Skeletal muscle tissue (tissue), 4 donors: ENCODE data around the gene GAS6. TPM values are rescaled to one million over a fixed set of nuclear protein-coding genes. Genes with fewer than 3 reads are reported as not detected.

ENCODE experiments used
- H3K27ac ChIP-seq: one replicate; pipeline ENCODE4 v1.7.0; 2013; ENCODE audit warnings: mild to moderate bottlenecking, low read depth, low read length, inconsistent platforms
- H3K27me3 ChIP-seq, 3 donors: one replicate each; pipeline ENCODE4 v1.7.0; 2013; ENCODE audit warnings: low read length in 3 of 3; ENCODE audit not compliant: control insufficient read depth in 3 of 3, insufficient read depth in 3 of 3
- H3K36me3 ChIP-seq, 3 donors: one replicate each; pipeline ENCODE4 v1.7.0; 2013; ENCODE audit warnings: low read length in 3 of 3; ENCODE audit not compliant: control insufficient read depth in 3 of 3, insufficient read depth in 3 of 3
- H3K4me1 ChIP-seq, 3 donors: one replicate each; pipeline ENCODE4 v1.7.0; 2013; ENCODE audit warnings: low read length in 3 of 3, mild to moderate bottlenecking in 3 of 3; ENCODE audit not compliant: control insufficient read depth in 3 of 3, insufficient read depth in 3 of 3
- H3K4me3 ChIP-seq, 3 donors: one replicate each; pipeline ENCODE4 v1.7.0; 2013; ENCODE audit warnings: low read length in 3 of 3
- H3K9ac ChIP-seq, 3 donors: one replicate each; pipeline ENCODE4 v1.7.0; 2013; ENCODE audit warnings: low read length in 3 of 3, mild to moderate bottlenecking in 3 of 3, moderate library complexity in 2 of 3, low read depth in 1 of 3
- H3K9me3 ChIP-seq, 3 donors: one replicate each; pipeline ENCODE4 v1.7.0; 2013; ENCODE audit warnings: low read length in 3 of 3; ENCODE audit not compliant: control insufficient read depth in 3 of 3
- total RNA-seq: library from RNA; depleted of rRNA; stranded (reverse); fragments of >200 nt; gene quantifications from one replicate; pipeline ENCODE4 v1.2.3, GENCODE V29; 2014
- donor health status: Osteomylitis.

GAS6 gene
- total RNA-seq, 1 donor from 2014 or later: 25.1 TPM

DNA sequence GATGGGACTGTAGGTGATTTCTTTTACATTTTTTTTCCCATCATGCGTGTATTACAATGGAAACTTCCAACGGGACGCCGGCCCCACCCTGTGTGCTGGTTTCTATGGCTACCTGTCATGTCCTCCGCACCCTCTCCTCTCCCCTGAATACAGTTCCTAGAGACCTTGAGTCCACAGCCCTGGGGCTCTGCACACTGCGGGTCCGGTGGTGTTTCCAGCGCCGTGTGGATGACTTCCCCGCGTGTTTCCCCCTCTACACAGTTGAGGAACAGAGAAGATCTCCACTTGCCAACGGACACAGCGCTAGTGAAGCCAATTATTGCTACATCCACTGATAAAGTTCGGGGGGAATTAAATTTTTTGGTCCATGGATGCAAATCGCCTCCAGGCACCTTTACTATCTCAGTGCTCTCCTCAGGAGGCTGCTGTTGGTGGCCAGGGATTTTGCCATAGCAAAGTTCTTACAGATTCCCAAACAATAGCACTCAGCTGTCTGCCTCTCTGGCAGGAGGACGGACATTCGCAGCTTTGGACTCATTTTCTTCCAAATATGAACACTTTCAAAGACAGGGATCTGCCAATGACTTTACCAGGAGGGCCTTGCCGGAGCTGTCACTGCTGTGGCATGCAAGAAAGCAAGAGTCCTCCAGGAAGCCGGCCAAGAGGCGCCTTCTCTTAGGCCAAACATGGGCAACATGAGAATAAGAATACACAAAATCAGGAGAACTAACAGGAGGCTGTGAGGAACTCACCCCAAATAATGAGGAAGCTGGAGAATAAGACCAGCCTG, 39.3 kb upstream of the GAS6 start:
- peaks cover 0 to 5% (median 0%) of the 10 kb centered on the region in 3 donors for H3K4me1 ChIP-seq
- H3K9ac ChIP-seq: no peak overlapping the region
- H3K9me3 ChIP-seq: no peaks in the 10 kb centered on the region
- H3K27me3 ChIP-seq: no peaks in the 10 kb centered on the region
- H3K27ac ChIP-seq: no peak overlapping the region
- no peak overlapping the region for H3K4me3 ChIP-seq
- H3K36me3 ChIP-seq: no peaks in the 10 kb centered on the region

DNA sequence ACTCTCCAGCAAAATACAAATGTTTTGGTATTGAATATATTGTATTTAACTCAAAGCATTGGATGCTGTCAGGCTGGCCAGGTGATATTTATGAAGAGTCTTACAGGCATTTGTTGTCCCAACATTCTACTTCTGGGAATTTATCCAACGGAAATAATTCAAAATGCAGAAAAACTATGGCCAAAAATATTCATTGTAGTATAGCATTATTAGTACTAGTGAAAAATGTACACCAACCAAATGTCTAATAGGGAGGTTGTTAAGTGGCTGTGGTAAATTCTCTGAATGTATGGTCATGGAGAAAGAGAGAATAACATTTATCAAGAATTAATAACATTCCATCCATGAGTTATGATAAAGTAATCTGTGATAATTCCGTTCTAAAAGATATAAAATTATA, 38.6 kb upstream of the GAS6 start:
- no peaks in the 10 kb centered on the region for H3K36me3 ChIP-seq
- H3K9me3 ChIP-seq: no peaks in the 10 kb centered on the region
- no peaks in the 10 kb centered on the region for H3K27me3 ChIP-seq
- H3K9ac ChIP-seq: no peak overlapping the region
- H3K27ac ChIP-seq: no peak overlapping the region
- H3K4me3 ChIP-seq: no peak overlapping the region
- H3K4me1 ChIP-seq: peaks cover 0 to 6% (median 3%) of the 10 kb centered on the region in 3 donors

DNA sequence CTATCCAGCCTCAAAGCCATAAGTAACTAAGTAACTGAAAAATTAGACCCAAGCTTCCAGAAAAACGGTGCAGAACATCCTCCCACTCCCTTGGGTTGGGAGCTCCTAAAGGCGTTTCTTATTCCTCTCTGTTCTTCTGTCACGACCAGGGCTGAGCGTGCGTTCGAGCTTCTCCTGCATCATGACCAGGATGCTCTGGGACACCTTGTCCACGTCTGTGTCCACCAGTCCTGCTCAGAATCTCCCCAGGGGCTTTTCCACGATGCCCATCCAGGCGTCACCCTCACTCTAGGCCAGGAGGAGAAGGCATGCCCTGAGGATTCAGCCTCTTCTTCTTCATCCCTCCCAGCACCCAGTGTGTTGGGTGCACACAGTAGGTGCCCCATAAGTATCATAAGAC, 37.8 kb upstream of the GAS6 start:
- no peak overlapping the region for H3K9ac ChIP-seq
- no peak overlapping the region for H3K4me3 ChIP-seq
- peaks cover 0 to 8% (median 6%) of the 10 kb centered on the region in 3 donors for H3K4me1 ChIP-seq
- no peaks in the 10 kb centered on the region for H3K36me3 ChIP-seq
- no peaks in the 10 kb centered on the region for H3K27me3 ChIP-seq
- no peaks in the 10 kb centered on the region for H3K9me3 ChIP-seq
- no peak overlapping the region for H3K27ac ChIP-seq

DNA sequence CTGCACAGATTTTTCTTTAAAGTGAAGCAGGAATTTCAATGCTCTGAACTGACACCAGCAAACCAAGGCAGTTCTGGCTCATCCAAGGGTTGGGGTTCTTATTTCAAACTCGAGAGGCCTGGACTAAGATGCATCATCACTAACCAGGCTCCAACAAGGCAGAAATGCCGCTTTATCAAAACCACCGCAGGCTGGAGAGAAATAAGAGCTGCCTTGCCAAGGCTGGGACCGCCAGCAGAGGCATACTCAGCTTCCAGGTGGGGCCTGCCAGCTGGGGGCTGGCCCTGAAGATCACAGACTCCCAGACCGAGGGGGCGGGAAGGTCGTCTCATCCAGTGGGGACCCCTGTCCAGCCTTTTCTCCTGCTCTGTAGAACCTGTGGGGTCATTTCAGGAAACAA, 37.4 kb upstream of the GAS6 start:
- Histone ChIP-seq H3K27ac (no peak overlapping the region), H3K27me3 (no peaks in the 10 kb centered on the region), H3K9ac (no peak overlapping the region), H3K4me1 (peaks cover 0 to 8% (median 6%) of the 10 kb centered on the region in 3 donors), H3K4me3 (no peak overlapping the region), H3K36me3 (no peaks in the 10 kb centered on the region), H3K9me3 (no peaks in the 10 kb centered on the region)

DNA sequence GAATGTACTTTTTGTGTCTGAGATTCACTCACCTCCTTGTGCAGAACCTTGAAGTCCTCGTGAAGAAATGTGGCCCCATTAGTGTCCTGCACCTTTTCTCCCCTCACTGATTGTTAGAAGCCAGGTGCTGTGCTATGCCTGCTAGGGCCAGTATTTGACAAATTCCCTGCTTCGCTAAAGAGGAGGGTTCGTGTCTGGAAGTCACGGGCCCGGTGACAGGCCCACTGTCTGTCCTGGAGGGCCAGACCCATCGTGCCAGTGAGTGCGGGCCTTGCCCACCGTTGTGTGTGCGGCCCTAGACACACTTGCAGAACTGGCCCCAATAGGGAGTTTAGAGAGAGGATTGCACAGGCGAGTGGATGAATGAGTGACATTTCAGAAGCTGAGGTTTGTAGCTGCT, 36.8 kb upstream of the GAS6 start:
- Histone ChIP-seq H3K9ac (no peak overlapping the region), H3K4me1 (peaks cover 0 to 8% (median 6%) of the 10 kb centered on the region in 3 donors), H3K27ac (no peak overlapping the region), H3K36me3 (no peaks in the 10 kb centered on the region), H3K27me3 (no peaks in the 10 kb centered on the region), H3K4me3 (no peak overlapping the region), H3K9me3 (no peaks in the 10 kb centered on the region)

DNA sequence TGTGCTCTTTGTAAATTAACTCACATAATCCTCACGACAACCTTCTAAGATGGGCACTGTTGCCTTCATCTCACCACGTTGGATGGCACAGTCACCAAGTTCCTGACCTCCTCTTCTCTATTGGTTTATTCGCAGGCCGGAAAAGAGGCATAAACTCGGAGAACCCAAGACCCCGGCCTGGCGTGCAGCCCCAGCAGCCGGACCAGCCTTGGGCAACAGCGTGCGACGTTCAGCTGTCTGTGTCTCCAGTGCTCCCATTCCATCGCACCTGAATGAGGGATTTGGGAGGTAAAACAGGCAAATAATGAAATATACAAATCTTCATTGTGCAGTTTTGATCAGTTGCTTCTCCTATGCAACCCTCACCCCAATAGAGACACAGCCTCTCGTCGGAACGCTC, 34.5 kb upstream of the GAS6 start:
- H3K36me3 ChIP-seq: no peaks in the 10 kb centered on the region
- no peak overlapping the region for H3K9ac ChIP-seq

DNA sequence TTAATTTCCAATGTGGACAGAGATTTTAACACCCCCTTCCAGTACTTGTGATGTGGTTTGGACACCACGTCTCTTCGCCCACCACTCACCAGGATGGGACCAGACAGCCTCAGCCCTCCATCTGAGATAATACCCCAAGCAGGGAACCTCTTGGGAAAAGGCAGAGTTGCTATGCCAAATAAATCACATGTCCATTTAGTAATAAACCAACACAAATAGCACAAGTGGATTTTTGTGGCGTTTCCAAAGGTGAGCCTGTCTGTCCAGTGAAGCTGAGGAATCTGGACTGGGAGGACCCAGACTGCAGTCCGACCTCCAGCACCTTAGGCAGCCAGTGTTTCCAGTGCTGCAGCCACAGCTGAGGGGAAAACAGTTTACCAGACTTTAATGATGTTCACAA, 34.1 kb upstream of the GAS6 start:
- H3K4me3 ChIP-seq: no peak overlapping the region
- H3K9ac ChIP-seq: no peak overlapping the region
- no peak overlapping the region for H3K27ac ChIP-seq
- H3K27me3 ChIP-seq: no peaks in the 10 kb centered on the region
- peaks cover 0 to 8% (median 4%) of the 10 kb centered on the region in 3 donors for H3K4me1 ChIP-seq
- no peaks in the 10 kb centered on the region for H3K36me3 ChIP-seq
- H3K9me3 ChIP-seq: no peaks in the 10 kb centered on the region

More for the DNA sequence above, 34.5 kb upstream of the GAS6 start:
- Histone ChIP-seq H3K27ac (no peak overlapping the region), H3K4me3 (no peak overlapping the region), H3K4me1 (peaks cover 0 to 8% (median 4%) of the 10 kb centered on the region in 3 donors), H3K27me3 (no peaks in the 10 kb centered on the region), H3K9me3 (no peaks in the 10 kb centered on the region)

DNA sequence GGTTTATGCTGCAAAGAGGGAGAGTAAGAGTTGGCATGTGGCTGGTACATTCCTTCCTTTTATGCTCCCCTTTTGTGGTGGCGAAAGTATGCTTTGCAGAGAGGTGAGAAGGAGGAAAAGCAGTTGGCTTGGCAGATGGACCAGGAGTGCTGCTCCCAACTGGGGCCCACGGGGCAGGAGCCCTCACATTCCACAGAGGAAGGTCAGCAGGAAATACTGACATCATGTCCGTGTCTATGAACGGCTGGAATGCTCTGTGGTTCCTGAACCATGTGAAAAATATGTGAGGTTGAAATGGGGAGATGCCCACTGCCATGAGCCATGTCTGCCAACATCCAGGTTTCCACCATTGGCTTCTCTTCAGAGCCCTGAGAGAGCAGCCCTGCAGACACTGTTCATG, 33.3 kb upstream of the GAS6 start:
- Histone ChIP-seq H3K4me1 (peaks cover 0 to 8% (median 4%) of the 10 kb centered on the region in 3 donors), H3K9me3 (no peaks in the 10 kb centered on the region), H3K27ac (no peak overlapping the region), H3K36me3 (no peaks in the 10 kb centered on the region), H3K9ac (no peak overlapping the region), H3K4me3 (no peak overlapping the region), H3K27me3 (no peaks in the 10 kb centered on the region)

DNA sequence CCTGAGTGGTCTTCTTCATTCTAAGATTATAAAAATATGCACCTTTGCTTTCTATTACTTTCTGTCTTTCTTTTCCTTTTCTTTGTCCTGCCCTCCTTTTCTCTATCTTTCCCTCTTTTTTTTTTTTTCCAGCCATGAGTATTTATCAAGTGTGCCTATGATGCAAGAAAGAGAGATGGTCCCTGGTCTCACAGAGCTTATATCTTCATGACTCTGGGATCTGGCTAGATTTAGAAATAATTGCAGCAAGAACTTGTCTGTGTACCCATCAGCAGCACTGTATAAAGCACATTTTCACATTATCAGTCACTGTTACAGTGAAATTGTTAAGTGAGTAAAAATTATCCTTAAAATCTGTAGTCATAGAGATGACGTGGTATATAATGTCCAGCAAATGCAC, 31.6 kb upstream of the GAS6 start:
- Histone ChIP-seq H3K36me3 (no peaks in the 10 kb centered on the region), H3K4me1 (peaks cover 0 to 8% (median 4%) of the 10 kb centered on the region in 3 donors), H3K27ac (no peak overlapping the region), H3K9me3 (no peaks in the 10 kb centered on the region), H3K9ac (no peak overlapping the region), H3K4me3 (no peak overlapping the region), H3K27me3 (no peaks in the 10 kb centered on the region)

DNA sequence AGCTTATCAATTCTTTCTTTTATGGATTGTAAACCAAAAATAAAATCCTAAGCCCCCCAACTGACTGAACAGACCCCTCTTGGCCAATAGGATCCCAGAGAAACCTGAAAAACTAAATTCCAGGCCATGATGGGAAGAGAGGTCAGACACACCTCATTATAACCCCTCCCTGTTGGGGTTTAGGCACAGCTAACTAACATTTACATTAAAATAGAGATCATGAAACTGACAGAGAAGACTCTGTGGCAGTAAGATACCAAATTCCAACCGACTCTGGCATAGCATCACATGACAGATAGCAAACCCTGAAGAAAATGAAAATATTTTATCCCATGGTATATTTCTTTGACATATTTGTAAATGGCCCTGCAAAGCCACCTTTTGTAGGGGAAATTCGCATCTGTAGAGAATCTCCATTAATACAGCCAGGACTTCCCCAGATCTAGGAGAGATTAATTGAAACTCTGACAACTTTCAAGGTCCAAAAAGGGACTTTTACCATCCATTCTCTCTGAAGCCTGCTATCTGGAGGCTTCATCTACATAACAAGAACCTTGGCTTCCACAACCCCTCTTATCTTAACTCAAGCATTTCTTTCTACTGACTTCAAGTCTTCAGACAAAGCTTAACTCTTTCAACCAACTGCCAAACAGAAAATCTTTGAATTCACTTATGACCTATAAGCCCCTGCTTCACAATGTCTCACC, 27.1 kb upstream of the GAS6 start:
- H3K27ac ChIP-seq: no peak overlapping the region
- no peaks in the 10 kb centered on the region for H3K9me3 ChIP-seq
- no peak overlapping the region for H3K9ac ChIP-seq
- H3K4me1 ChIP-seq: peaks cover 0 to 8% (median 4%) of the 10 kb centered on the region in 3 donors
- no peaks in the 10 kb centered on the region for H3K36me3 ChIP-seq
- H3K27me3 ChIP-seq: no peaks in the 10 kb centered on the region
- no peak overlapping the region for H3K4me3 ChIP-seq
